HG02884 (cell line): ENCODE measurements around the gene SWAP70.
"Not testable (repeated sequence)": the region's sequence is repeated elsewhere in the genome, so short reads cannot be mapped to it uniquely, and the experiment has no call there.

Source experiments
- ATAC-seq: cut with Tn5 transposase; IDR thresholded peaks from one replicate; pipeline ENCODE4 v1.9.1; 2021; ENCODE audit warnings: mild to moderate bottlenecking, moderate library complexity; ENCODE audit not compliant: unreplicated experiment

The SWAP70 gene

DNA sequence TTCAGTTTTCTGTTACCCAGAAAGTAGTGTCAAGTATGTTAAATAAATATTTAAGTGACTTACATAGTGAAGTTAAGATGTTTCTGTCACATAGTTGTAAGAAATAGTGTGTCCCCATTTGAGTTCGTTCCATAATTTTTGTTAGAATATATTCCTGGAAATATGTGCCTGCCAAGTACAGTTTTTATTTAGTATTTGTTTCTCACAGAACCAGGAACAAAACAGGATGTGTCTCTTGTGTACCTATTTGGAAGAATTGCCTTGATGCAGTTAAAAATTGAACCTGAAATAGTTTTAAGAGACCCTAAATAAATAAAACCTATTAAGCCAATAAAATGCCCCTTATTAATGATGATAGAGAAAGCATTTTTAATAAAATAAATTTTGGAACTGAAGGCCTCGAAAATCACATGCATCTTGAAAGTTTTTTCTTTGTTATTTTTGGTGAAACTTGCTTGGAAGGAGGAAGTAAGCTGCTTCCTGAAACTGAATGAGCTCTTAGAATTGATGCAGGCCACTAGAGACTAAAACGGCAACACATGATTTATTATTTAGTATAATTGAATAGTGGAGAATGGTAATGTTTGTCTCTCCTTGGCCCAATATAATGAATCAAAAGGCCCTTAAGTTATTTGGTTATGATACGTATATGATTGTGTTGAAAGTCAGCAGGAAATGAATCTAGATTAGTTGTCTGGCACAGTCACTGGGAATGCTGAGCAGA, 55.9 kb downstream of the SWAP70 start:
- no peak for ATAC-seq

GRCh38 chr11:9720290-9720630, 56.4 kb downstream of the SWAP70 start:
- ATAC-seq: no peak

DNA sequence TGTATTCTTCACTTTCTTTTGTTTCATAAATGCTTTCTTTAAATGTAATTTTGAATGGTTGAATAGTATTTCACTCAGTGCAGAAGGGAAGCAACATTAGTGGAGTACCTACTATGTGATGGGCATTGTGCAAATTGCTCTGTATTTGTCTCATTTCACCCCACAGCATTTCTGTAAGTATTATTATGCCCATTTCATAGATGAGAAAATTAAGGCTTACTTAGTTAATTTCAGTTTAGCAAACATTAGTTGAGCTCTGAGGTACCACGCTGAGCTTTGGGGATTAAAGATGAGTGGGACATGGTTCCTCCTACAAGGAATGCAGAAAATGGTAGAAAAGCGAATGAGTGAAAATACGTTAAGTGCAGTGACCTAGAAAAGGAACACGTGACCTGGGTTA, 58.1 kb downstream of the SWAP70 start:
- no peak for ATAC-seq

GRCh38 chr11:9722893-9723292, 59.0 kb downstream of the SWAP70 start:
- ATAC-seq: no peak

GRCh38 chr11:9726321-9727022, 62.6 kb downstream of the SWAP70 start:
- peak; percentile 59 for ATAC-seq

DNA sequence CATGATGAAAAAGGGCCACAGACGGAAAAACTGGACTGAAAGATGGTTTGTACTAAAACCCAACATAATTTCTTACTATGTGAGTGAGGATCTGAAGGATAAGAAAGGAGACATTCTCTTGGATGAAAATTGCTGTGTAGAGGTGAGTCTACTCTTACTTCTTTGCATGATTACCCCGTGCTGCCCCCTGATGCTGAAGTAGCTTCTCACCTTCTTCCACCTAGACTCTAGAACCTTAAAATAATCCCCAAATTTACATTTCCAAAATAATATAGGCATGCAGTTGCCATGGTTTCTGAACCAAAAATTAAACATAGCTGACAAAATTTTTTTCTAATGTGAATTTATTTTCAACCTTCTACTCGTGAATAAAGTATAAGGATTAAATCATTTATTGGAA, 64.2 kb downstream of the SWAP70 start:
- no peak for ATAC-seq

GRCh38 chr11:9731256-9731655, 67.4 kb downstream of the SWAP70 start:
- ATAC-seq: no peak

GRCh38 chr11:9732453-9732852, 68.6 kb downstream of the SWAP70 start:
- ATAC-seq: no peak

GRCh38 chr11:9733212-9733611, 69.3 kb downstream of the SWAP70 start:
- no peak for ATAC-seq

- ATAC-seq: no peak
These were observed 71.4 kb downstream of the SWAP70 start for GRCh38 chr11:9735236-9735635.

- no peak for ATAC-seq
These were observed 72.0 kb downstream of the SWAP70 start for GRCh38 chr11:9735919-9736318.

DNA sequence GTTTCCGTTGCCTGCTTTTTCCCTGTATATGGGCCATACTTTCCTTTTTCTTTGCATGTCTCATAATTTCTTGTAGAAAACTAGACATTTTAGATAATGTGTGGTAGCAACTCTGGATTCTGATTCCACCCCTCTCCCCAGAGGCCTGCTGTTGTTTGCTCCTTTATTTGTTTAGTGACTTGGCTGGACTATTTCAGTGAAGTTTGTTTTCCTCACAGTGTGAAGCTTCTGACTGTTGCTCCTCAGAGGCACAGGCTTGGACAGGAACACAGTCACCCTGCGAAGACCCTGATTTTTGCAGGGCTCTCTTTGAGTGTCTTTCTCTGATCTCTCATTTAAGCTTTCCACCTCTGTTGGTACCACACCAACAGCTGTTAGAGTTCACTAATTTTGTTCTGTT, 72.5 kb downstream of the SWAP70 start:
- no peak for ATAC-seq

- no peak for ATAC-seq
These were observed 74.2 kb downstream of the SWAP70 start for GRCh38 chr11:9738116-9738515.

DNA sequence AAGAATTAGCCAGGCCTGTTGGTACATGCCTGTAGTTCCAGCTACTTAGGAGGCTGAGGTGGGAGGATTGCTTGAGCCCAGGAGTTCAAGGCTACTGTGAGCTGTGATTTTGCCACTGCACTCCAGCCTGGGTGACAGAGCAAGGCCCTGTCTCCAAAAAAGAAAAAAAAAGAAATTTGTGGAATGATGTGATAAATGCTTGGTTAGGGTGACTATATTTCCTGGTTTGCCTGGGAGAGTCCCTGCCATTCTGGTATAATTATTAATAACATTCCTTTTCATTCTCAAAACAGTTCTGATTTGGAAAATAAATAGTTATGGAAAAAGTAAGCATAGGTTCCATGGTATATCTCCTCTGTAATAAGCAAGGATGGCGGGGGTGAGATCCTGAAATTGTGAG, 74.8 kb downstream of the SWAP70 start:
- no peak for ATAC-seq

DNA sequence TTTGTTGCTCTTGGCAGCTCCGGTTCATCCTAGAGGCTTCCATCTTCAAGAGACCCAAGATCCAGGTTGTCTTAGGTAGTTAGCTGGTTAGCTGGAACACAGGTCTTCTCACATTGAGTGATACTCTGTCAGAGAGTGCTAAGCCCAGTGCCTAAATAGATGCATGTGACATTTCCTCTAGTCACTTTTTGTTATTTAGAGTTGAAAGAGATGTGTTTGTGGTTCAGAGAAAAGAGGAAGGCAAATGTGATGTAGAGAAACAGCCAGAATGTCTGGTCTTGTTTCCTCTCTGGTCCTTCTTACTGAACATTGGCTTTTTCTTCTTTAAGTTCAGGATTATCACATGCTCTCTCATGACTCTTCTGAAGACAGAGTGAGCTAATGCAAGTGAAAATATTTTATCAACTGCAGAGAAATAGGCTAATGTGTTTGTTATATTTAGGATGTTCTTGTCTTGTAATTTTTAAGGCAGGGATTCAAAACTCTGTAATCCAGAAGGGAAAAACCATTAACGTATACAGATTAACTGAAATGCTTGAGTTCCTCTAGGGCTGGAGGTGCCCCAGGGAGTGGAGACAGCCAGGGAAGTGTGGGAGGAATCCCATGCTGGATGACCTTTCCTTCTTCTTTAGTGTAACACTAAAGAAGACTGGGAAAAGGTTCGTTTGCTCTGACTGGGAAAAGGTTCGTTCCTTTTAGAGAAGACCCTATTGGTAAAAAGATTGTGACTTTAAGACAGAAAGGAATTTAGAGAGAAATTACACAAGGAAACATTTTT, 75.4 kb downstream of the SWAP70 start:
- no peak for ATAC-seq

- ATAC-seq: no peak
These were observed 76.5 kb downstream of the SWAP70 start for GRCh38 chr11:9740202-9740883.

DNA sequence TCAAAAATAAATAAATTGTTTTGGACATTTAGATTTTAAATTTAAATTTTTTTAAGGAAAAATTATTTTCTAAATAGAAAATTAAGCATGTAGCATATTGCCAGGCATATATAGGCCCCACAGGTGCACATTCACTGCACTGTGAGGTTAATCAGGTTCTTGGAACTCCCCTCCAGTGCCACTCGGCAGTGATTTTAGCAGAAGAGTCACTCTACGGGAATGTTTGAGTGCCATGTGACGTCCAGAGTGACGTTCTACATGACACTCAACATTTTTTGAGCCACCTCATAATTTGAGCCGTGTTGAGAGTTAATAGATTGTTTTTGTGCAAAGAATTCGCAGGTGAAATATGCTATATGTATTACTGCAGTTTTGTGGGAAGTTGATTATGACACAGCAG, 77.4 kb downstream of the SWAP70 start:
- ATAC-seq: no peak

GRCh38 chr11:9743512-9743911, 79.6 kb downstream of the SWAP70 start:
- not testable (repeated sequence) for ATAC-seq

DNA sequence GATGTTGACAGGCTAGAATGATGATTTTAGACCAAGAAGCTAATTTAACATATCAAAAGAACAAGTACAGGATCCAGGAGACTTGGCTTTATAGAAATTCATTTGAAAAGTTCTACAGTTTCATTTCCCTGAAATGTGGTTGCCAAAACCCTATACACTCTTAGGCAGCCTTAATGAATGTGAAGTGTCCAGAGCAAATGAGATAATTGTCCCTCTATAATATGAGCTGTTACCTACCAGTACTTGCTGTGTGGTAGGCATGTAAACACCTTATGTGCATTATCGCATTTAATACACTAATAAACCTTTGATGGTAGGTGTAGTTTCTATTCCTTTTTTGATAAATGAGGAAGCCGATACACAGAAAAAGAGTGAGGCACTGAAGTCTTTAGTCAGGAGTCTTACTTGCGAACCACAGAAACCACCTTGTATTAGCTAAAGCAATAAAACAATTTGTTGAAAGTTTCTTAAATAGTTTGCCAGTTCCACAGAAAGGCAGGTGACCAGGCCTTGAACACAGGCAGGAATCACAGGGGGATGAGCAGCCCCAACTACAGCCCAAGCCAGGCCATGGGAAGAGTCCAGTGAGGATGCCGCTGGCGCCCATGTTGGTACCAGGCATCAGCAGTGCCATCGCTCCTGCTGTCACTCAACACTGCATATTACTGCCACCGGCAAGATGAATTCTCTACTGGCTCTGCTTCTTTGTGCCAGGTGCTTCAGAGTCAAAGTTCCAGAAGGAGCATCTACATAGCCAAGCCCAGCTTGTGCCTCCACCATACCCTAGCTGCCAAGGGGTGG, 81.7 kb downstream of the SWAP70 start:
- no peak for ATAC-seq

DNA sequence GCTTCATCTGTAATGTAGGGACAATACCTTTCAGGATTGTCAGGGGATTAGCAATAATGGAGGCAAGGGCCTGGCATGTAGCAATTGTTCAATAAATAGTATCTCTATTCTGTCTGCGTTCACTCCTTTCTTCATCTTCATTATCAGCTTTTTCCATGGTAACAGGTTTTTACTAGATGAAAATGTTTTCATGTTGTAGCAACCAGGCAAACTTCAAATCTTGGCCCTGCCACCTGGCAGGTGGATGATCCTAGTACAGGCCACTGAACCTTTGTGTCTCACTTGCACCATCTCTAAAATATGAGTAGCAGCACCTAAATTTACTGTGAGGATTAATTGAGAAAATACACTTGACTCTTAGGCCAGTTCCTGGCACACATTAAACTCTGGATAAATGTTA, 83.4 kb downstream of the SWAP70 start:
- ATAC-seq: no peak

DNA sequence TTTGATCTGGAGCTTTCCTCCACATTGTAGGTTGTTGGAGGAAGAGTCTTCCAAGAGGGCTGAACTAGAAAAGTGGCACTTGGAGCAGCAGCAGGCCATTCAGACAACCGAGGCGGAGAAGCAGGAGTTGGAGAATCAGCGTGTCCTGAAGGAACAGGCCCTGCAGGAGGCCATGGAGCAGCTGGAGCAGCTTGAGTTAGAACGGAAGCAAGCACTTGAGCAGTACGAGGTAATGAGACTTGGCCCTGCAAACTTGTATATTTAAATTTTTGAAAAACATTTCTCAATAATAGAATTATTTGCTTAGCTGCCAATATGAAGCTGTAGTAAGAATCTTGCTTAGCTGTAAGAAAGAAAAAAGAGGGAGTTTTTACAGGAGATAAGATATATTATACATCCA, 84.0 kb downstream of the SWAP70 start:
- no peak for ATAC-seq
